ENCODE results near the gene BCL6.

Gene BCL6

GRCh38 chr3:187737368-187738070, 7.7 kb downstream of the BCL6 start:
- no peak for TF ChIP-seq CTCF (conservative IDR thresholded peaks at IDR 0.05; ENCODE audit: low read depth)
- H3K27ac ChIP-seq: peak overlapping the region; percentile 97
- peak; percentile 68 for DNase-seq (ENCODE audit: low spot score)
- ChIA-PET POLR2A (ENCODE audit: low non-redundant PET) (interaction anchor here (0.6 kb wide), 1 partner anchor 1399 kb away, joined by 3 read pairs; no protein-coding TSS in a partner anchor), CTCF (interaction anchor here (0.5 to 3.9 kb wide), 8 partner anchors 10 to 1506 kb away, joined by 3 to 87 read pairs (median 4); no protein-coding TSS in a partner anchor)

DNA sequence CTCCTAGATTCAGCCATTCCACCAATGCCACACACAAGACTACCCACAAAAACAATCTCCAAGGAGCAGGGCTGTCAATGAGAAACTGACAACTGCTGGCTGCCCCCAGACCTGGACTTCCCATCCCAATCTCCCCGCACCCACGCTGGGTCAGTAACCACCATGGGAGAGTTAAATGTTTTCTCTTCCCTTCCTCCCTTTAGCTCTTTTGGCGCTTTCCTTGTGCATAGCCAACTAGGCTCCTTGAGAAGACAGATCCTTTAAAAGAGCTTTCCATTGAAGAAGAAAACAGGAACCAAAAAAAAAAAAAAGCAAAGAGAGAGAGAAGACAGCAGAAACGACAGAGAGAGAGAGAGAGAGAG, 8.3 kb downstream of the BCL6 start:
- no peak for TF ChIP-seq CTCF (conservative IDR thresholded peaks at IDR 0.05; ENCODE audit: low read depth)
- peak overlapping the region; percentile 97 for H3K27ac ChIP-seq
- no peak for DNase-seq (ENCODE audit: low spot score)
- ChIA-PET CTCF (interaction anchor here (0.6 kb wide), 1 partner anchor 1216 kb away, joined by 3 read pairs; no protein-coding TSS in a partner anchor), POLR2A (ENCODE audit: low non-redundant PET) (no interaction called here)

GRCh38 chr3:187736418-187736871, 8.8 kb downstream of the BCL6 start:
- ChIA-PET CTCF (no interaction called here), POLR2A (ENCODE audit: low non-redundant PET) (no interaction called here)
- no peak for DNase-seq (ENCODE audit: low spot score)
- TF ChIP-seq CTCF (conservative IDR thresholded peaks at IDR 0.05; ENCODE audit: low read depth): no peak
- H3K27ac ChIP-seq: peak overlapping the region; percentile 97

DNA sequence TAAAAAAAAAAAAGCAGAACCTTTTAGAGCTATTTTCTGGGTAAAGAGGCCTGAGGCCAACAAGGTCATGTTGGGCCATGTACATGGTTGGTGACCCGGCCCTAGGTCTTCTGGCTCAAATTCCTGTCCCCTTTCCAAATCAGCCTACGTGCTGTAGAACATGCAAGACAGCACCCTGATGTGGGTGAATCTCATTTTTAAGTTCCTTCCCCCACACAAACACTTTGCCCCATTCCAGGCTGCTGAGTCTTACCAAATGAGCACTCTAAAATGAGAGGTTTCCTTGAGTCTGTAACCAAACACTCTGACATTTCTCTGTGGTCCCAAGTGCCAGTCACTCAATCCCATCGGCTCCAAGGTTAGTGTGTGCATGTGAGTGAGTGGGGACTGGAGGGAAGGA, 9.4 kb downstream of the BCL6 start:
- DNase-seq (ENCODE audit: low spot score): no peak
- TF ChIP-seq CTCF (conservative IDR thresholded peaks at IDR 0.05; ENCODE audit: low read depth): no peak
- CTCF ChIA-PET: interaction anchor here (0.5 to 0.8 kb wide), 3 partner anchors 13 to 1263 kb away, joined by 3 read pairs; no protein-coding TSS in a partner anchor
- no peak overlapping the region for H3K27ac ChIP-seq
- POLR2A ChIA-PET (ENCODE audit: low non-redundant PET): no interaction called here

GRCh38 chr3:187735383-187735782, 9.9 kb downstream of the BCL6 start:
- H3K27ac ChIP-seq: no peak overlapping the region
- TF ChIP-seq CTCF (conservative IDR thresholded peaks at IDR 0.05; ENCODE audit: low read depth): no peak
- DNase-seq (ENCODE audit: low spot score): no peak
- ChIA-PET CTCF (interaction anchor here (0.5 to 0.8 kb wide), 2 partner anchors 13 to 1263 kb away, joined by 3 read pairs; no protein-coding TSS in a partner anchor), POLR2A (ENCODE audit: low non-redundant PET) (no interaction called here)

- ChIA-PET CTCF (interaction anchor here (0.6 kb wide), 1 partner anchor 410 kb away, joined by 7 read pairs; no protein-coding TSS in a partner anchor), POLR2A (ENCODE audit: low non-redundant PET) (no interaction called here)
- DNase-seq (ENCODE audit: low spot score): no peak
- no peak for TF ChIP-seq CTCF (conservative IDR thresholded peaks at IDR 0.05; ENCODE audit: low read depth)
- no peak overlapping the region for H3K27ac ChIP-seq
These were observed 10.4 kb downstream of the BCL6 start for GRCh38 chr3:187734841-187735240.
